Measurements from ENCODE around the gene CAMK4. TPM values are rescaled to one million over a fixed set of nuclear protein-coding genes. Genes with fewer than 3 reads are reported as not detected.

Gene CAMK4
- total and polyA plus RNA-seq, 7 donors: 0.02 to 1.00 (median 0.15) TPM; not detected in 1

DNA sequence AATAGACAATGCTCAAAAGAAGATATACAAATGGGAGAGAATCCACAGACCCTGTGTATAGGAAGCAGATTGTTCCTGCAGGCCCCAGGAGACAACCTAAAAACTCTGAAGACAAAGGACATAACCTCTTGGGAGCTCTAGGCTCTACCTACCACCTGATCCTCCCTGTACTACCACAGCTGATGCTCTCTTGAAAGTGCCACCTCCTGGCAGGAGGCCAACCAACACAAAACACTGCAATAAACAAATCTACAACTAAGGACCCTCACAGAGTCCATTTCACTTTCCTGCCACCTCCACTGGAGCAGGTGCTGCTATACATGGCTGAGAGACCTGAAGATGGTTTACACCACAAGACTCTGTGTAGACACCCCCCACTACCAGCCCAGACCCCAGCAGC, 239.1 kb downstream of the CAMK4 start:
- Histone ChIP-seq H3K4me3 (no peak overlapping the region), H3K4me1 (no peaks in the 10 kb centered on the region), H3K9me3 (no peaks in the 10 kb centered on the region), H3K27ac (no peak overlapping the region), H3K36me3 (ENCODE audit: insufficient read depth in 1 of 2, low read depth in 1 of 2) (no peaks in the 10 kb centered on the region), H3K27me3 (ENCODE audit: insufficient read depth in 3 of 3, low read length in 2 of 3) (no peaks in the 10 kb centered on the region)
- intact Hi-C loops (cut with DNase I): no loop called here
- ATAC-seq (no peak), DNase-seq (no peak)
- TF ChIP-seq, protein P1, sequence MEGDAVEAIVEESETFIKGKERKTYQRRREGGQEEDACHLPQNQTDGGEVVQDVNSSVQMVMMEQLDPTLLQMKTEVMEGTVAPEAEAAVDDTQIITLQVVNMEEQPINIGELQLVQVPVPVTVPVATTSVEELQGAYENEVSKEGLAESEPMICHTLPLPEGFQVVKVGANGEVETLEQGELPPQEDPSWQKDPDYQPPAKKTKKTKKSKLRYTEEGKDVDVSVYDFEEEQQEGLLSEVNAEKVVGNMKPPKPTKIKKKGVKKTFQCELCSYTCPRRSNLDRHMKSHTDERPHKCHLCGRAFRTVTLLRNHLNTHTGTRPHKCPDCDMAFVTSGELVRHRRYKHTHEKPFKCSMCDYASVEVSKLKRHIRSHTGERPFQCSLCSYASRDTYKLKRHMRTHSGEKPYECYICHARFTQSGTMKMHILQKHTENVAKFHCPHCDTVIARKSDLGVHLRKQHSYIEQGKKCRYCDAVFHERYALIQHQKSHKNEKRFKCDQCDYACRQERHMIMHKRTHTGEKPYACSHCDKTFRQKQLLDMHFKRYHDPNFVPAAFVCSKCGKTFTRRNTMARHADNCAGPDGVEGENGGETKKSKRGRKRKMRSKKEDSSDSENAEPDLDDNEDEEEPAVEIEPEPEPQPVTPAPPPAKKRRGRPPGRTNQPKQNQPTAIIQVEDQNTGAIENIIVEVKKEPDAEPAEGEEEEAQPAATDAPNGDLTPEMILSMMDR (IDR thresholded peaks at IDR 0.05): no peak

DNA sequence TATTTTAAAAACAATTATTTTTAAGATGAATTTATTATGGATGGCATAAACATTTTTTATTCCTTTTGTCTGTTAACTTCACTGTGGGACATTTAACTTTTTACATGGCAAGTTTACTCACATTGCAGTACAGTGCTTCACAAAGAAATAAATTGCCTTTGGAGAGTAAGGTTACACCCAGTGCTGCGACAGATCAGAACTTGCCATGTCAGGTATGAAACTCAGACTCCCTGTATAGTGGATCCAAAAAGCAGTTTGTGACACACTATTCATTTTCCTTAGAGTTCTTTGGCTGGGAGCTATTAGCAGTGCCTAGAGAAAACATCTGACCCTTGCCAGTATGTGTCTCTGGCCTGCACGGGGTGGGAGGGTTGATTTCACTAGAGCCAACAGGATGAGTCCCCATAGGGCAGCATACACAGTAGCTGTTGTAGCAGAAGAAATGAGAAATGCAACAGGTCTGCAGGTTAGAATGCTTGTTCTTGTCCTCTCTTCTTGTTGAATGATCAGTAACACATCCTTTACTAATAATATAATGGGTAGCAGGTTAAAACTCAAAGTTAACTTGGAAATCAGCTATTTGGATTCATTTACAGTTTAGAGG, 245.2 kb downstream of the CAMK4 start:
- intact Hi-C loops (cut with DNase I): no loop called here
- no peaks in the 10 kb centered on the region for H3K36me3 ChIP-seq (ENCODE audit: insufficient read depth in 1 of 2, low read depth in 1 of 2)
- ATAC-seq (no peak), DNase-seq (no peak)
- H3K4me1 ChIP-seq: no peaks in the 10 kb centered on the region
- H3K27me3 ChIP-seq (ENCODE audit: insufficient read depth in 3 of 3, low read length in 2 of 3): no peaks in the 10 kb centered on the region
- H3K27ac ChIP-seq: no peak overlapping the region
- H3K4me3 ChIP-seq: no peak overlapping the region
- H3K9me3 ChIP-seq: no peaks in the 10 kb centered on the region
- WGBS, 3 donors: 43 to 54% (median 45%) methylated on average over 2 of the region's 2 CpGs
- TF ChIP-seq, protein P1 (IDR thresholded peaks at IDR 0.05): no peak

- Histone ChIP-seq H3K4me3 (no peak overlapping the region), H3K36me3 (ENCODE audit: insufficient read depth in 1 of 2, low read depth in 1 of 2) (no peaks in the 10 kb centered on the region), H3K27ac (no peak overlapping the region), H3K9me3 (no peaks in the 10 kb centered on the region), H3K4me1 (no peaks in the 10 kb centered on the region), H3K27me3 (ENCODE audit: insufficient read depth in 3 of 3, low read length in 2 of 3) (no peaks in the 10 kb centered on the region)
- ATAC-seq: no peak
- intact Hi-C loops (cut with DNase I): no loop called here
- TF ChIP-seq, protein P1 (IDR thresholded peaks at IDR 0.05): no peak
- DNase-seq: no peak
- WGBS, 3 donors: 58 to 84% (median 67%) methylated on average over 2 of the region's 2 CpGs
Observed at GRCh38 chr5:111469903-111470302, 245.7 kb downstream of the CAMK4 start.

DNA sequence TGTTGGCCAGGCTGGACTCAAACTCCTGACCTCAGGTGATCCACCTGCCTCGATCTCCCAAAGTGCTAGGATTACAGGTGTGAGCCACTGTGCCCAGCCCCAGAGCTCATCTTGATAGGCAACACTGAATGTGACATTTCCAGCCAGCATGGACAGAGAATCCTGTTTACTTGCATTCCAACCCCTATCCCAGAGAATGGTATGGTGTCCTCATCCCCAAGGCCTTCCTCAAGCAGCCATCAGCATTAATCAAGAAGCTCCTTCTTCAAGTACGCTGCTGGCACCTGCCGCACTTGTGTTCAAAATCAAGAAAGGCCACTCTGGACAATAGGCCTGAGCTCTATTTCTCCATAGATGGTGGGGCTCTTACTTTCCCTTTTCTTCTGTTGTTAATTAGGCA, 247.9 kb downstream of the CAMK4 start:
- no peak overlapping the region for H3K27ac ChIP-seq
- DNase-seq: no peak
- TF ChIP-seq, protein P1 (IDR thresholded peaks at IDR 0.05): no peak
- no peaks in the 10 kb centered on the region for H3K4me1 ChIP-seq
- no peak for ATAC-seq
- H3K27me3 ChIP-seq (ENCODE audit: insufficient read depth in 3 of 3, low read length in 2 of 3): no peaks in the 10 kb centered on the region
- H3K9me3 ChIP-seq: no peaks in the 10 kb centered on the region
- no peak overlapping the region for H3K4me3 ChIP-seq
- no peaks in the 10 kb centered on the region for H3K36me3 ChIP-seq (ENCODE audit: insufficient read depth in 1 of 2, low read depth in 1 of 2)
- WGBS, 3 donors: 89 to 90% (median 90%) methylated on average over 3 of the region's 3 CpGs
- intact Hi-C loops (cut with DNase I): no loop called here

DNA sequence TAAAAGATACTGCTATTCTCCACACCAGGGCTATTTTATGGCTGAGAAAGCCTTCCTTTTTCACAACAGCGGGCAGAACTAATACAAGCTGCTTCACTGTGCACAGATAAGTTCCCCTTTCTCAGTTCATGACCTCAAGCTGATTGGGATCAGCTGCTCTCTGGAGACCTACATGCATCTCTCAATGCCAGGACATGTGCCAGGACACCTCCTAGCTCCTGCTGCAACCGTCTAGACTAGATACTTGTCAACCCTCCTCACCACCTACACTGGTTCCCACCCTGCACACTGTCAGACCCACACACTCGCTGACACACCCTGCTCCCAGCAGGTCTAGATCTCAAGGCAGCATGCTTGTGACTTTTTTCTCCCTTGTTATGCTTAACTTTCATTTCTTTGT, 248.4 kb downstream of the CAMK4 start:
- TF ChIP-seq, protein P1 (IDR thresholded peaks at IDR 0.05): no peak
- intact Hi-C loops (cut with DNase I): no loop called here

More for the DNA sequence above, 248.4 kb downstream of the CAMK4 start:
- no peak for ATAC-seq
- no peaks in the 10 kb centered on the region for H3K9me3 ChIP-seq
- no peaks in the 10 kb centered on the region for H3K27me3 ChIP-seq (ENCODE audit: insufficient read depth in 3 of 3, low read length in 2 of 3)
- 57 to 67% (median 66%) methylated on average over 3 of the region's 3 CpGs for WGBS, 3 donors
- H3K4me1 ChIP-seq: no peaks in the 10 kb centered on the region
- no peak for DNase-seq
- H3K4me3 ChIP-seq: no peak overlapping the region
- no peaks in the 10 kb centered on the region for H3K36me3 ChIP-seq (ENCODE audit: insufficient read depth in 1 of 2, low read depth in 1 of 2)
- H3K27ac ChIP-seq: no peak overlapping the region

All from psoas muscle (tissue), 8 donors.